Endothelial cell (in vitro differentiated cells): ENCODE data around the gene VWF. TPM values are rescaled to one million over a fixed set of nuclear protein-coding genes. Genes with fewer than 3 reads are reported as not detected.
"Not testable (repeated sequence)": the region's sequence is repeated elsewhere in the genome, so short reads cannot be mapped to it uniquely, and the experiment has no call there.

Experiments
- DNase-seq: peaks from one replicate; pipeline ENCODE4 v3.0.0; 2021; ENCODE audit warnings: low spot score
- H3K27ac Mint-ChIP-seq: one replicate; pipeline ENCODE4 v1.8.0; 2021; ENCODE audit warnings: mixed read lengths, inconsistent platforms; ENCODE audit not compliant: unreplicated experiment
- H3K27me3 Mint-ChIP-seq: one replicate; pipeline ENCODE4 v1.8.0; 2021; ENCODE audit warnings: mild to moderate bottlenecking, moderate library complexity, mixed read lengths, inconsistent platforms; ENCODE audit not compliant: unreplicated experiment
- H3K36me3 Mint-ChIP-seq: one replicate; pipeline ENCODE4 v1.8.0; 2021; ENCODE audit warnings: mild to moderate bottlenecking, low read depth, mixed read lengths, inconsistent platforms; ENCODE audit not compliant: unreplicated experiment
- H3K4me1 Mint-ChIP-seq: one replicate; pipeline ENCODE4 v1.8.0; 2021; ENCODE audit warnings: mild to moderate bottlenecking, mixed read lengths, inconsistent platforms; ENCODE audit not compliant: unreplicated experiment
- H3K4me3 Mint-ChIP-seq: one replicate; pipeline ENCODE4 v1.8.0; 2021; ENCODE audit warnings: mild to moderate bottlenecking, mixed read lengths, inconsistent platforms; ENCODE audit not compliant: unreplicated experiment
- H3K9me3 Mint-ChIP-seq: one replicate; pipeline ENCODE4 v1.8.0; 2021; ENCODE audit warnings: mixed read lengths, inconsistent platforms; ENCODE audit not compliant: unreplicated experiment
- total RNA-seq: library from RNA; stranded (reverse); fragmentation: NEBNext Ultra II Directional; extraction: Animal tissue kit (Norgen Biotek cat#: 25700); gene quantifications from one replicate; pipeline ENCODE4 v1.2.1, GENCODE V29; 2021; ENCODE audit not compliant: unreplicated experiment
- TF ChIP-seq, protein P1 (sequence below): fragments of 200-600 bp; sonication (generic); IDR thresholded peaks from one replicate; pipeline ENCODE4 v1.5.0; 2021; ENCODE audit warnings: antibody characterized with exemption; ENCODE audit not compliant: unreplicated experiment

The VWF gene
- total RNA-seq, 1 donor from 2014 or later: 56.0 TPM

DNA sequence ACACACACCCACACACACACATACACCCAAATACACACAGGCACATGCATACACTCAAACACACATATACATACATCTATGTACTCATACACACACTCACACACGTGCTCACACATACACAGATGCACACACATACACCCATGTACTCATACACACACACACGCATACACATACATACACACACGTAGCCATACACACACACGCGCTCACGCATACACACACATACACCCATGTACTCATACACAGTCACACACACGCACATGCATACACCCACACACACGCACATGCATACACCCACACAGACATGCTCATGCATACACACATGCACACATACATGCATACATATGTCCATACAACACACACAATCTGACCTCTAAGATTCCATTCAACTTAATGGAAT is 91.7 kb downstream of the VWF start:
- no peak for DNase-seq
- peaks cover 27% of the 10 kb centered on the region for H3K36me3 Mint-ChIP-seq
- H3K4me3 Mint-ChIP-seq: peak overlapping the region; percentile 0
- no peak overlapping the region for H3K27ac Mint-ChIP-seq
- no peaks in the 10 kb centered on the region for H3K4me1 Mint-ChIP-seq
- H3K9me3 Mint-ChIP-seq: no peaks in the 10 kb centered on the region
- H3K27me3 Mint-ChIP-seq: peaks cover 6% of the 10 kb centered on the region
- TF ChIP-seq, protein P1, sequence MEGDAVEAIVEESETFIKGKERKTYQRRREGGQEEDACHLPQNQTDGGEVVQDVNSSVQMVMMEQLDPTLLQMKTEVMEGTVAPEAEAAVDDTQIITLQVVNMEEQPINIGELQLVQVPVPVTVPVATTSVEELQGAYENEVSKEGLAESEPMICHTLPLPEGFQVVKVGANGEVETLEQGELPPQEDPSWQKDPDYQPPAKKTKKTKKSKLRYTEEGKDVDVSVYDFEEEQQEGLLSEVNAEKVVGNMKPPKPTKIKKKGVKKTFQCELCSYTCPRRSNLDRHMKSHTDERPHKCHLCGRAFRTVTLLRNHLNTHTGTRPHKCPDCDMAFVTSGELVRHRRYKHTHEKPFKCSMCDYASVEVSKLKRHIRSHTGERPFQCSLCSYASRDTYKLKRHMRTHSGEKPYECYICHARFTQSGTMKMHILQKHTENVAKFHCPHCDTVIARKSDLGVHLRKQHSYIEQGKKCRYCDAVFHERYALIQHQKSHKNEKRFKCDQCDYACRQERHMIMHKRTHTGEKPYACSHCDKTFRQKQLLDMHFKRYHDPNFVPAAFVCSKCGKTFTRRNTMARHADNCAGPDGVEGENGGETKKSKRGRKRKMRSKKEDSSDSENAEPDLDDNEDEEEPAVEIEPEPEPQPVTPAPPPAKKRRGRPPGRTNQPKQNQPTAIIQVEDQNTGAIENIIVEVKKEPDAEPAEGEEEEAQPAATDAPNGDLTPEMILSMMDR: no peak

DNA sequence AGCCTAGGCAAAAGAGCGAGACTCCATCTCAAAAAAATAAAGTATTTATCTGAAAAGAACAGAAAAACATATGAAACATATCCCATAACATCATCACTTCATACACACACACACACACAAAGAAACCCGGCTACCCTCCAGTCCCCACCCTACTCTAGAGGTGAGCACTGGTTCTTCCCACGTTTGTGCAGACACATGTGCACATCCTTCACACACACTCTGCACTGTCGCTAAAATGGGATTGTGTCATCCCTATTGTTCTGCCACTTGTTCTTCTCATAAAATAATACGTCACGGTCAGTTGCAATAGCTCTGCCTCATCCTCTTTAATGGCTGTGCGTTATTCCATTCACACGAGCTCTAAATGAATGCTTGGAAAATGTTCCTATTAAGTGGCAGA is 93.5 kb downstream of the VWF start:
- Mint-ChIP-seq H3K4me1 (no peaks in the 10 kb centered on the region), H3K36me3 (peaks cover 36% of the 10 kb centered on the region), H3K4me3 (no peak overlapping the region), H3K9me3 (no peaks in the 10 kb centered on the region), H3K27me3 (peaks cover 6% of the 10 kb centered on the region), H3K27ac (no peak overlapping the region)
- TF ChIP-seq, protein P1: no peak
- DNase-seq: no peak

DNA sequence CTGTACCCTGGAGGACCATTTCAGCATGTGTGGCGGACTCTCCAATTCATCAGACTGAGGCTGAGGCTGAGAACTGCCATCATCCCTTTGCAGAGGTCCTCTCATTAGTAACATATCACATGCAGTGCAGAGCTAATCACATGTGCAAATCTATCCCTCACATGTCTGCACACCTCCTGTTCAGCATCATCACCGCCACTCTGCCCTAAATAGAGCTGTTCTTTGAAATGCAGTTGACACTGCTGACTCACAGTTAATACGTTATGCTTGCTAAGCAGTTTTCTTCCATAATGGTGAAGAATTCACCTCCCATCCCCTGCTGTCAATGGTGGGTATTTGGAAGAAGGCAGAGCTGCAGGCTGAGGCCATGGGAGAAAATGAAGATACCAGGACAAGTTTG is 94.4 kb downstream of the VWF start:
- TF ChIP-seq, protein P1: no peak
- Mint-ChIP-seq H3K9me3 (no peaks in the 10 kb centered on the region), H3K36me3 (peaks cover 40% of the 10 kb centered on the region), H3K4me1 (peaks cover 4% of the 10 kb centered on the region), H3K27me3 (peaks cover 6% of the 10 kb centered on the region), H3K4me3 (no peak overlapping the region), H3K27ac (peak overlapping the region; percentile 30)
- DNase-seq: no peak

DNA sequence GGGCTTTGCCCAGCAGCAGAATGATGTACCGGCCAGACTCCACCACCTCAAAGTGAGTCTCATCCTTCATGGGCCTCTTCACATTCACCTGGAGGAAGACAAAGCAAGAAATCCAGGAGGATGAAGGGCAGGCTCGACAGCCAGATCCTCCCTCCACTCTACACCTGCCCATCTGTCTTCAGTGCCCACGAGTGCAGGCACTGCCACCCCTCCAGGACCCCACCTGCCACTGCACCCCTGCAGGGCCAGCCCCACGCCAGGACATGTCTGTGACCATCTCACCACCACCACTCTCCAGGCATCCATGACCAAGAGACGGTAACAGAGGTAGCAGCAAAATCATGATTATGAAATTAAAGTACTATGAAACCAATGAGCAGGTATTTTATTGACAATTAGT is 95.1 kb downstream of the VWF start:
- DNase-seq: no peak
- peaks cover 7% of the 10 kb centered on the region for H3K4me1 Mint-ChIP-seq
- H3K9me3 Mint-ChIP-seq: no peaks in the 10 kb centered on the region
- H3K27ac Mint-ChIP-seq: no peak overlapping the region
- no peak overlapping the region for H3K4me3 Mint-ChIP-seq
- TF ChIP-seq, protein P1: no peak
- peaks cover 5% of the 10 kb centered on the region for H3K27me3 Mint-ChIP-seq
- peaks cover 40% of the 10 kb centered on the region for H3K36me3 Mint-ChIP-seq

DNA sequence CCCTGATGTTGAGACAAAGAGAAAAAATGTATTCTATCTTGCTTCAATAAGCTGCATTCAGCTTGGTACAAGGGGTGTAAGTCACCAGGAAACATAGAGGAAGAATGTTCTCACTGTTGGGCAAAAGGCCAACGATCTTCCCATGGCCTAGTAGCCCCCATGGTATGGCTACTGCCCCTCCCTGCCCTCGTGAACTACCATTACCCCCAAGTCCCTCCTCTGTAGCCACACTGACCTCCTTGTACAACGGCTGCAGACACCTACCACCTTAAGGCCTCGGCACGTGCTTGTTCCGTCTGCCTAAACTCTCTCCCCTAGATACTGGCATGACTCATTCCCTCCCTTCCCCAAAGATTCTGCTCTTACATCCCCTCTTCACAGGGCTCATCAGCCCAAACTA is 97.5 kb downstream of the VWF start:
- Mint-ChIP-seq H3K27me3 (peaks cover 2% of the 10 kb centered on the region), H3K9me3 (no peaks in the 10 kb centered on the region), H3K4me3 (no peak overlapping the region), H3K4me1 (peaks cover 7% of the 10 kb centered on the region), H3K27ac (no peak overlapping the region), H3K36me3 (peaks cover 41% of the 10 kb centered on the region)
- TF ChIP-seq, protein P1: no peak
- no peak for DNase-seq

DNA sequence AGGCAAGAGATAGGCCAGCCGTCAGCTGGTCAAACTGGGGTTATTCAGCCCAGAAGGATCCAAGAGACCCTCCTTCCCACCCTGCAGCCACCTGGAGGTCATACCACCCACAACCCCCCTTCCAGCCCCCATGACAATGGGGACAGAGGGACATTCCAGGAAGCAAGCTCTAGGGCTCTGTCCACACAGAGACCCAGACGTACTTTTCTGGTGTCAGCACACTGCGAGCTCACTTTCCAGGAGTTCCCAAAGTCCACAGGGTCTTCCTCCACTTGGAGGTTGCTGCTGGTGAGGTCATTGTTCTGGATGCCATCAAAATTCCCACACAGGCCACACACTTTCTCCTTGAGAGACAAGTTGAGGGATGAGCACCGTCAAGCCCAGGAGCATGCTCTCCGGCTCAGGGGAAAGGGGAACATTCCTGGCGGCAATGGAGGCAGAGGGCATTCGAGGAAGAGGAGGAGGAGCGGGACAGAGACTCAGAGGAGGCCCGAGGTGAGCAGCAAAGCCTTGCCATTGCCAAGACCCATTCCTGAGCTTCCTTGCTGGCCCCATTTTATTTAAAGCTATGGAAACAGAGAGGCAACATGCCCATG is 98.7 kb downstream of the VWF start:
- peaks cover 13% of the 10 kb centered on the region for H3K4me1 Mint-ChIP-seq
- not testable (repeated sequence) for DNase-seq, H3K27me3 Mint-ChIP-seq, H3K27ac Mint-ChIP-seq, H3K9me3 Mint-ChIP-seq, H3K4me3 Mint-ChIP-seq
- peaks cover 41% of the 10 kb centered on the region for H3K36me3 Mint-ChIP-seq

DNA sequence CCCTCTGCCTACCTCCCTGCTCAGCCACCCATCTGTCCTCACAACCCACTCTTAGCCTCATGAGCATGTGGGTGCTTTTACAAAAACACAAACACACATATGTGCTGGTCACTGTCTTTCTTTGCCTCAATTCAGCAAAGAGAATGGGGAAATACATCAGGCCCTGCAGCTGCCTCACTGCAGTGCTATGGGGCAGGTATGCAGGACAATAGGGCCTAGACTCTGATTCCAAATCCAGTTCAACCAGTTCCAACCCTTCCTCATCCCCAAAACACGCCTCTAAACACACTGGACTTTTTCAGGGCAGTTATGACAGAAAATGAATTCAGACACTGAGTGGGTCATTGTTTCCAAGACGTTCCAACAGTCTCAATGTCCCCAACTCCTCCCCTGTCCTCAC is 100.4 kb downstream of the VWF start:
- Mint-ChIP-seq H3K36me3 (peaks cover 39% of the 10 kb centered on the region), H3K4me1 (peaks cover 15% of the 10 kb centered on the region)
- not testable (repeated sequence) for H3K27ac Mint-ChIP-seq, DNase-seq, H3K27me3 Mint-ChIP-seq, H3K9me3 Mint-ChIP-seq, H3K4me3 Mint-ChIP-seq
